ENCODE measurements around the gene SEMA3A. TPM values are rescaled to one million over a fixed set of nuclear protein-coding genes. Genes with fewer than 3 reads are reported as not detected.
A peak's percentile ranks its signal among the peaks of the same experiment; 100 is the strongest.
"Not testable (repeated sequence)": the region's sequence is repeated elsewhere in the genome, so short reads cannot be mapped to it uniquely, and the experiment has no call there.

Gene SEMA3A
- total and polyA plus RNA-seq, 2 of the 4 experiments (the other 2 are of a cell fraction) = 31.2 to 213 TPM

DNA sequence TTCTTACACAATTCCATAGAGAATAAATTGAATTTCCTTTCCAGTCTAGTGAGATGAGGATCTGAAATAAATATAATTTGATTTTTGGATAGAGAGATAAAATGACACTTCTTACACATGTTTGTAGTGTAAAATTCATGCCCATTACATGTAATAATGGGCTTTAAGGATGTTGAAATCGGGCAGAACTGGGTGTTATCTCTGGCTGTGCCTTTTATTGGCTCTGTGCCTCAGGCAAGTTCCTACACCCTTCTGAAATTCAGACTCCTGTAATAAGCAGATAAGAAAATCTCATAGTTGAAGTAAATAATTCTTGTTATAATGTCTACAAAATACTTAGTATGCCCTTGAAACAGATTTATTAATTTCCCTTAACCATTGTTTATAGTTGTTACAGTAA is 125.6 kb downstream of the SEMA3A start:
- ChIA-PET POLR2A (ENCODE audit: unreplicated experiment) (no interaction called here), CTCF (no interaction called here)
- Histone ChIP-seq H3K23ac (ENCODE audit: low read depth, low read length) (no peak overlapping the region), H3K4me3 (ENCODE audit: insufficient read depth, low read depth, low read length) (no peak overlapping the region), H4K91ac (ENCODE audit: insufficient read depth, low read depth, low read length) (no peak overlapping the region), H3K56ac (ENCODE audit: extremely low read depth, insufficient read depth, low read length) (no peak overlapping the region), H2AFZ (replicated peaks; ENCODE audit: low read length, poor library complexity) (no peak overlapping the region), H3K14ac (replicated peaks; ENCODE audit: low read depth, low read length) (no peak overlapping the region), H3K27me3 (ENCODE audit: control insufficient read depth, insufficient read depth, low read length) (no peaks in the 10 kb centered on the region), H3K4me1 (ENCODE audit: control insufficient read depth, insufficient read depth, low read length) (peaks cover 3% of the 10 kb centered on the region), H2BK5ac (ENCODE audit: low read depth, low read length, poor library complexity, severe bottlenecking) (no peak overlapping the region), H3K79me1 (ENCODE audit: low read depth in 1 of 2, low read length in 2 of 2) (peaks cover 3 to 22% of the 10 kb centered on the region in 2 experiments; a peak in 3 of 4 replicates), H2AK5ac (ENCODE audit: low read depth, low read length) (no peak overlapping the region), H4K5ac (ENCODE audit: low read depth, low read length) (peak overlapping the region; percentile 63; the same call in 1 of the 2 replicates), H3K27ac (ENCODE audit: insufficient read depth, low read length) (no peak overlapping the region), H3K36me3 (ENCODE audit: control insufficient read depth, insufficient read depth, low read length) (peaks cover 1% of the 10 kb centered on the region; the same call in 1 of the 2 replicates), H3K4me2 (ENCODE audit: low read depth, low read length) (no peak overlapping the region), H4K8ac (ENCODE audit: low read depth in 2 of 2, low read length in 2 of 2) (no peak overlapping the region), H3K4ac (ENCODE audit: low read depth, low read length) (no peak overlapping the region), H2BK15ac (ENCODE audit: low read depth, low read length) (no peak overlapping the region), H3K9ac (ENCODE audit: low read depth, low read length) (no peak overlapping the region), H3K9me3 (ENCODE audit: control insufficient read depth, insufficient read depth, low read length) (no peaks in the 10 kb centered on the region), H3K9me1 (ENCODE audit: insufficient read depth, low read length) (no peaks in the 10 kb centered on the region), H3K18ac (ENCODE audit: low read depth, low read length) (no peak overlapping the region; the same call in 1 of the 2 replicates), H2BK20ac (ENCODE audit: low read depth, low read length) (no peak overlapping the region), H2BK120ac (ENCODE audit: low read depth, low read length) (no peak overlapping the region), H2AK9ac (replicated peaks; ENCODE audit: low read depth, low read length, poor library complexity) (no peak overlapping the region), H4K20me1 (ENCODE audit: insufficient read depth, low read length) (no peaks in the 10 kb centered on the region)
- dilution Hi-C loops (cut with HindIII; ENCODE audit: low sequenced_read_pairs, unreplicated experiment) (no loop called here), in situ Hi-C loops (cut with MboI; ENCODE audit: low sequenced_read_pairs) (no loop called here), intact Hi-C loops (cut with micrococcal nuclease) (no loop called here)
- ATAC-seq (ENCODE audit: low read depth) (no peak), DNase-seq (no peak)
- no TSS peak for BruUV-seq (replicated peaks)
- TF ChIP-seq POLR2A (IDR thresholded peaks at IDR 0.05; ENCODE audit: low read depth, low read length) = no peak
- TF ChIP-seq BHLHE40 (IDR thresholded peaks at IDR 0.05; ENCODE audit: low read depth, low read length) = no peak
- TF ChIP-seq RFX5 (IDR thresholded peaks at IDR 0.05; ENCODE audit: low read depth, low read length) = no peak
- TF ChIP-seq RAD21 (IDR thresholded peaks at IDR 0.05; ENCODE audit: low read length) = no peak
- TF ChIP-seq, protein P1, sequence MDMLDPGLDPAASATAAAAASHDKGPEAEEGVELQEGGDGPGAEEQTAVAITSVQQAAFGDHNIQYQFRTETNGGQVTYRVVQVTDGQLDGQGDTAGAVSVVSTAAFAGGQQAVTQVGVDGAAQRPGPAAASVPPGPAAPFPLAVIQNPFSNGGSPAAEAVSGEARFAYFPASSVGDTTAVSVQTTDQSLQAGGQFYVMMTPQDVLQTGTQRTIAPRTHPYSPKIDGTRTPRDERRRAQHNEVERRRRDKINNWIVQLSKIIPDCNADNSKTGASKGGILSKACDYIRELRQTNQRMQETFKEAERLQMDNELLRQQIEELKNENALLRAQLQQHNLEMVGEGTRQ (IDR thresholded peaks at IDR 0.05; ENCODE audit: low read depth, low read length) = no peak
- WGBS, 2 experiments (ENCODE audit: extremely low coverage in 2 of 2, insufficient read length in 1 of 2) = no CpG with 5 or more reads among the region's 1 CpG

DNA sequence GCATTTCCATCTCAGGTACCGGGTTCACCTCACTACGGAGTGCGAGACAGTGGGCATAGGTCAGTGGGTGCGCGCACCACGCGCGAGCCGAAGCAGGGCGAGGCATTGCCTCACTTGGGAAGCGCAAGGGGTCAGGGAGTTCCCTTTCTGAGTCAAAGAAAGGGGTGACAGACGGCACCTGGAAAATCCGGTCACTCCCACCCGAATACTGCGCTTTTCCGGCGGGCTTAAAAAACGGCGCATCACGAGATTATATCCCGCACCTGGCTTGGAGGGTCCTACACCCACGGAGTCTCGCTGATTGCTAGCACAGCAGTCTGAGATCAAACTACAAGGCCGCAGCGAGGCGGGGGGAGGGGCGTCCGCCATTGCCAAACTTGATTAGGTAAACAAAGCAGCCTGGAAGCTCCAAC is 132.1 kb downstream of the SEMA3A start:
- H2AFZ ChIP-seq (replicated peaks; ENCODE audit: low read length, poor library complexity); H3K18ac ChIP-seq (ENCODE audit: low read depth, low read length); H4K20me1 ChIP-seq (ENCODE audit: insufficient read depth, low read length); dilution Hi-C loops (cut with HindIII; ENCODE audit: low sequenced_read_pairs, unreplicated experiment); intact Hi-C loops (cut with micrococcal nuclease); in situ Hi-C loops (cut with MboI; ENCODE audit: low sequenced_read_pairs); H2BK5ac ChIP-seq (ENCODE audit: low read depth, low read length, poor library complexity, severe bottlenecking); H2AK9ac ChIP-seq (replicated peaks; ENCODE audit: low read depth, low read length, poor library complexity); POLR2A ChIA-PET (ENCODE audit: unreplicated experiment); H4K91ac ChIP-seq (ENCODE audit: insufficient read depth, low read depth, low read length); H3K23ac ChIP-seq (ENCODE audit: low read depth, low read length); H3K27ac ChIP-seq (ENCODE audit: insufficient read depth, low read length); H3K4ac ChIP-seq (ENCODE audit: low read depth, low read length); H3K27me3 ChIP-seq (ENCODE audit: control insufficient read depth, insufficient read depth, low read length); H2BK15ac ChIP-seq (ENCODE audit: low read depth, low read length); H3K56ac ChIP-seq (ENCODE audit: extremely low read depth, insufficient read depth, low read length); H3K14ac ChIP-seq (replicated peaks; ENCODE audit: low read depth, low read length); H3K36me3 ChIP-seq (ENCODE audit: control insufficient read depth, insufficient read depth, low read length); H3K9me3 ChIP-seq (ENCODE audit: control insufficient read depth, insufficient read depth, low read length); H3K9me1 ChIP-seq (ENCODE audit: insufficient read depth, low read length); ATAC-seq (ENCODE audit: low read depth); CTCF ChIA-PET; H4K5ac ChIP-seq (ENCODE audit: low read depth, low read length); H3K4me3 ChIP-seq (ENCODE audit: insufficient read depth, low read depth, low read length); H3K9ac ChIP-seq (ENCODE audit: low read depth, low read length); BruUV-seq (replicated peaks); H3K4me2 ChIP-seq (ENCODE audit: low read depth, low read length); H2BK20ac ChIP-seq (ENCODE audit: low read depth, low read length); H4K8ac ChIP-seq (ENCODE audit: low read depth in 2 of 2, low read length in 2 of 2); DNase-seq: not testable (repeated sequence)
- H2AK5ac ChIP-seq (ENCODE audit: low read depth, low read length) = peak overlapping the region; percentile 73
- WGBS, 2 experiments (ENCODE audit: extremely low coverage in 2 of 2, insufficient read length in 1 of 2) = 98% methylated on average over 9 of the region's 28 CpGs; no CpG with 5 or more reads in 1 of the 2 experiments
- peaks cover 0 to 24% of the 10 kb centered on the region in 2 experiments; a peak in 3 of 4 replicates for H3K79me1 ChIP-seq (ENCODE audit: low read depth in 1 of 2, low read length in 2 of 2)
- H2BK120ac ChIP-seq (ENCODE audit: low read depth, low read length) = 0 out of 2 replicates have a peak overlapping the region, but pooled peaks have one; percentile 23
- H3K4me1 ChIP-seq (ENCODE audit: control insufficient read depth, insufficient read depth, low read length) = peaks cover 10% of the 10 kb centered on the region
